GM13977 (cell line): ENCODE results near the gene CSNK1G2.

Experiments
- DNase-seq: peaks from one replicate; pipeline ENCODE4 v3.0.0; 2012; ENCODE audit warnings: low spot score
- CTCF ChIP-seq: IDR thresholded peaks from 2 replicates; pipeline ENCODE4 v1.5.1; 2012; ENCODE audit warnings: mild to moderate bottlenecking, control low read depth; ENCODE audit not compliant: insufficient read depth; ENCODE audit errors: extremely low read depth, missing control alignments
- in situ Hi-C: fragments of 300-500 bp; cut with MboI; formaldehyde crosslinking; loops from one replicate; pipeline ENCODE4 v1.12.0; 2022; ENCODE audit warnings: low sequenced_read_pairs, low pct_unique_long_range_greater_than_20kb, mixed read lengths, inconsistent platforms; ENCODE audit not compliant: unreplicated experiment

The CSNK1G2 gene

GRCh38 chr19:2022289-2022688 is 81.3 kb downstream of the CSNK1G2 start:
- in situ Hi-C loops: no loop called here
- TF ChIP-seq CTCF: no peak
- DNase-seq: no peak

GRCh38 chr19:2026770-2027169 is 85.8 kb downstream of the CSNK1G2 start:
- no peak for DNase-seq
- in situ Hi-C loops: no loop called here
- no peak for TF ChIP-seq CTCF

GRCh38 chr19:2027361-2027760 is 86.4 kb downstream of the CSNK1G2 start:
- in situ Hi-C loops: no loop called here
- TF ChIP-seq CTCF: no peak
- no peak for DNase-seq
